Astrocyte (in vitro differentiated cells and primary cell): ENCODE results near the gene KIF18B.

Experiments used
- CTCF ChIP-seq: IDR thresholded peaks from 2 replicates; pipeline ENCODE4 v1.5.1; 2011; ENCODE audit warnings: low read depth, mild to moderate bottlenecking, inconsistent platforms, low read length, moderate library complexity; ENCODE audit not compliant: insufficient read depth
- EZH2 ChIP-seq: IDR thresholded peaks from 2 replicates; pipeline ENCODE4 v1.6.1; 2012; ENCODE audit warnings: mild to moderate bottlenecking, low read length, inconsistent platforms; ENCODE audit not compliant: insufficient read depth

GRCh38 chr17:44977065-44977464 lies 29.5 kb upstream of the KIF18B start:
- TF ChIP-seq CTCF, result no peak
- TF ChIP-seq EZH2, result no peak
